Vagina (tissue), 2 donors: Measurements from ENCODE around the gene TMEM222. TPM values are rescaled to one million over a fixed set of nuclear protein-coding genes. Genes with fewer than 3 reads are reported as not detected.

Source experiments
- DNase-seq, 2 donors: peaks; one replicate each; pipeline ENCODE4 v3.0.0-alpha.2; 2017; ENCODE audit errors: extremely low spot score in 2 of 2
- H3K27ac ChIP-seq: fragments of 200-600 bp; sonication (generic); one replicate; pipeline ENCODE4 v1.5.1; 2019
- H3K27me3 ChIP-seq: fragments of 200-600 bp; sonication (generic); one replicate; pipeline ENCODE4 v1.5.1; 2019
- H3K36me3 ChIP-seq, 2 donors: fragments of 200-600 bp; sonication (generic); one replicate each; pipeline ENCODE4 v1.5.1; 2017 to 2019
- H3K4me1 ChIP-seq: fragments of 200-600 bp; sonication (generic); one replicate; pipeline ENCODE4 v1.5.1; 2019
- H3K4me3 ChIP-seq, 2 donors: fragments of 200-600 bp; sonication (generic); 1 replicate in 1 of 2; 2 replicates in 1 of 2; pipeline ENCODE4 v1.5.1; 2016 to 2019
- H3K9me3 ChIP-seq: fragments of 200-600 bp; sonication (generic); one replicate; pipeline ENCODE4 v1.5.1; 2019
- POLR2A ChIP-seq, 2 donors: fragments of 450-650 bp; IDR thresholded peaks; one replicate each; pipeline ENCODE4 v1.6.1; 2017; ENCODE audit warnings: antibody characterized with exemption in 2 of 2, mild to moderate bottlenecking in 2 of 2, moderate library complexity in 2 of 2
- POLR2AphosphoS5 ChIP-seq, 2 donors: sonication (generic); formaldehyde crosslinking; IDR thresholded peaks; one replicate each; pipeline ENCODE4 v1.9.0; 2017; ENCODE audit warnings: antibody characterized with exemption in 2 of 2, mild to moderate bottlenecking in 2 of 2, low read depth in 1 of 2; ENCODE audit not compliant: insufficient read depth in 1 of 2
- intact Hi-C: fragments of 100-400 bp; cut with DNase I; formaldehyde crosslinking; loops from one replicate; pipeline ENCODE4 v1.15.1; 2023
- total RNA-seq: library from RNA; depleted of rRNA; stranded (reverse); fragments of >200 nt; gene quantifications from one replicate; pipeline ENCODE4 v1.2.3, GENCODE V29; 2016
- TF ChIP-seq, protein P1 (sequence below), 3 experiments: fragments of 450-650 bp in 2 of 3; fragments of 200-600 bp in 1 of 3; sonication (generic) in 1 of 3; IDR thresholded peaks; one replicate each; pipeline ENCODE4 v1.5.1; 2017 to 2019; ENCODE audit warnings: antibody characterized with exemption in 3 of 3, mild to moderate bottlenecking in 2 of 3, moderate library complexity in 2 of 3

Gene TMEM222
- total RNA-seq, 1 donor from 2014 or later, result 30.7 TPM

DNA sequence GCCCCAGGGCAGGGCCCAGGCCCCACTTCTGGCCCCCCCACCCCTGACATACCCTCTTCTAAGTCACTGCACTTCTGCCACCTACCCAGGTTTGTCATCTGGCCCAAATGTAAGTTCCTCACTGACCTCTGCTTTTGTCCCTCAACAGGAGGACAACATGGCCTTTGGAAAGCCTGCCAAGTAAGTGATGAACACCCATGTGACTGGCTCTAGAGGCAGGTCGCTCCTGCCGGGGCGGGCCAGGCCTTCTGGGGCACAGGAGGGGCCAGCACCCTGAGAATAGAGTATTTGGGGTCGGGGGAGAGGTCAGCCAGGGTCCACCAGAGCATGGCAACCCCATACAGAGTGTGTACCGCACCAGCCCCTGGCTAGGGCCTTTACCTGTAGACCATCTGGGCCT lies 10.0 kb downstream of the TMEM222 start:
- intact Hi-C loops, result no loop called here
- H3K9me3 ChIP-seq, result no peaks in the 10 kb centered on the region
- DNase-seq, result no peak
- TF ChIP-seq POLR2A (IDR thresholded peaks at IDR 0.05), result no peak
- TF ChIP-seq, protein P1, sequence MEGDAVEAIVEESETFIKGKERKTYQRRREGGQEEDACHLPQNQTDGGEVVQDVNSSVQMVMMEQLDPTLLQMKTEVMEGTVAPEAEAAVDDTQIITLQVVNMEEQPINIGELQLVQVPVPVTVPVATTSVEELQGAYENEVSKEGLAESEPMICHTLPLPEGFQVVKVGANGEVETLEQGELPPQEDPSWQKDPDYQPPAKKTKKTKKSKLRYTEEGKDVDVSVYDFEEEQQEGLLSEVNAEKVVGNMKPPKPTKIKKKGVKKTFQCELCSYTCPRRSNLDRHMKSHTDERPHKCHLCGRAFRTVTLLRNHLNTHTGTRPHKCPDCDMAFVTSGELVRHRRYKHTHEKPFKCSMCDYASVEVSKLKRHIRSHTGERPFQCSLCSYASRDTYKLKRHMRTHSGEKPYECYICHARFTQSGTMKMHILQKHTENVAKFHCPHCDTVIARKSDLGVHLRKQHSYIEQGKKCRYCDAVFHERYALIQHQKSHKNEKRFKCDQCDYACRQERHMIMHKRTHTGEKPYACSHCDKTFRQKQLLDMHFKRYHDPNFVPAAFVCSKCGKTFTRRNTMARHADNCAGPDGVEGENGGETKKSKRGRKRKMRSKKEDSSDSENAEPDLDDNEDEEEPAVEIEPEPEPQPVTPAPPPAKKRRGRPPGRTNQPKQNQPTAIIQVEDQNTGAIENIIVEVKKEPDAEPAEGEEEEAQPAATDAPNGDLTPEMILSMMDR (IDR thresholded peaks at IDR 0.05), result no peak
- no peak for TF ChIP-seq POLR2AphosphoS5 (IDR thresholded peaks at IDR 0.05; ENCODE audit: insufficient read depth in 1 of 2, low read depth in 1 of 2)
- peaks cover 10% of the 10 kb centered on the region for H3K4me1 ChIP-seq
- no peak overlapping the region for H3K4me3 ChIP-seq
- peaks cover 0 to 56% of the 10 kb centered on the region in 2 donors for H3K36me3 ChIP-seq
- no peaks in the 10 kb centered on the region for H3K27me3 ChIP-seq
- no peak overlapping the region for H3K27ac ChIP-seq

DNA sequence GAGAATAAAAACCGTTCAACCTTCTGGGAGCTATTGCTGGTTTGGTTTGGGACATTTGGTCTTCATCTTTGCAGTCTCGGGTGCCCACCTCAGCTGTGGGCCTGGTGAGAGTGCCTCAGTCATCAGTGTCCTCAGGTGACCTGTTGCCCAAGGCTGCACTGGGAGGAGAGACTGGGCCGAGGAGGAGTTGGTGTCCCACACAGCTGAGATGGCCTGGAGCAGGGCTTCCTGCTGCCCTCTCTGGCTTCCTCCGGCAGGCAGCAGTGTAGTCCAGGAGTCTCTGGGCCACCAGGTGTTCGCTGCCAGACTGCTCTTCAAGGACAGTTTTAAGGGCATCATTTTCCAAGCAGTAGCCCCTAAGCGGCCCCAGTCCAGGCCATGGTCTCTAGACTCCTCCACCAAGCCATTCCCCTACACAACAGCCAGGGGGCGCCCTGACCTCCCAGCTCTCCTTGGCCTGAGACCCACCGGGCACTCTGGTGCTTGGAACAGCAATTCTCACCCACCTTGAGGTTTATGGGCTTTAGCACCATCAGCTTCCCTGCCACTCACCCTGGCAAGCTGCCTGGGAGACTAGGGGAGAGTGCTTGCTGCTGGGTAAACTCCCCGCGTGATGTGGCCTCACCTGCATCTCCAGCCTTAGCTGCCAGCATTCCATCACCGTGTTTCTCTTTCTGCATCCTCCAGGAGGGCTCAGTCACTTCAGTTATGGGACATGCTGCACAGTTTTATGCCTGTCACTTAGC lies 10.7 kb downstream of the TMEM222 start:
- H3K4me3 ChIP-seq, result no peak overlapping the region
- TF ChIP-seq, protein P1 (IDR thresholded peaks at IDR 0.05), result peak; percentile 68 to 76 (median 73)
- TF ChIP-seq POLR2A (IDR thresholded peaks at IDR 0.05) (no peak), POLR2AphosphoS5 (IDR thresholded peaks at IDR 0.05; ENCODE audit: insufficient read depth in 1 of 2, low read depth in 1 of 2) (no peak)
- peaks cover 0 to 59% of the 10 kb centered on the region in 2 donors for H3K36me3 ChIP-seq
- DNase-seq, result no peak
- H3K27me3 ChIP-seq, result no peaks in the 10 kb centered on the region
- H3K4me1 ChIP-seq, result peaks cover 2% of the 10 kb centered on the region
- intact Hi-C loops, result no loop called here
- no peaks in the 10 kb centered on the region for H3K9me3 ChIP-seq
- no peak overlapping the region for H3K27ac ChIP-seq

DNA sequence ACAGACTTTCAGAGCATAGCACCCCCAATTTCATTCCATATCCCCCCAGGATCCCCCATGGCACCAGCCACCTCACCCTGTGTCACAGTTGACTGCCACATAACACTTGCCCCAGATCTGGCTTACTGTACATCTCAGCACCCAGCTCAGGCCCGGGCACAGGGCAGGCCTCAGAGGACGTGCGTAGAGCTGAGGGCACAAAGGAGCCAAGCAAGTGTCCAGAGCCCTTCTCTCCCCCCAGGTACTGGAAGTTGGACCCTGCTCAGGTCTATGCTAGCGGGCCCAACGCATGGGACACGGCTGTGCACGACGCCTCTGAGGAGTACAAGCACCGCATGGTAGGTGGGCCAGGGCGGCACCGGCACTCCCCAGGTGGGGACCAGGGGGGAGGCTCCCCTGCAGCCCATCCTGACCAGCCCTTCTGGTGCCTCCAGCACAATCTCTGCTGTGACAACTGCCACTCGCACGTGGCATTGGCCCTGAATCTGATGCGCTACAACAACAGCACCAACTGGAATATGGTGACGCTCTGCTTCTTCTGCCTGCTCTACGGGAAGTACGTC lies 11.8 kb downstream of the TMEM222 start:
- no peak for DNase-seq
- H3K9me3 ChIP-seq, result no peaks in the 10 kb centered on the region
- no peak overlapping the region for H3K4me3 ChIP-seq
- intact Hi-C loops, result no loop called here
- H3K27me3 ChIP-seq, result no peaks in the 10 kb centered on the region
- H3K4me1 ChIP-seq, result no peaks in the 10 kb centered on the region
- H3K36me3 ChIP-seq, result peaks cover 0 to 51% of the 10 kb centered on the region in 2 donors
- H3K27ac ChIP-seq, result no peak overlapping the region
- no peak for TF ChIP-seq POLR2AphosphoS5 (IDR thresholded peaks at IDR 0.05; ENCODE audit: insufficient read depth in 1 of 2, low read depth in 1 of 2)
- TF ChIP-seq, protein P1 (IDR thresholded peaks at IDR 0.05), result no peak
- TF ChIP-seq POLR2A (IDR thresholded peaks at IDR 0.05), result no peak

DNA sequence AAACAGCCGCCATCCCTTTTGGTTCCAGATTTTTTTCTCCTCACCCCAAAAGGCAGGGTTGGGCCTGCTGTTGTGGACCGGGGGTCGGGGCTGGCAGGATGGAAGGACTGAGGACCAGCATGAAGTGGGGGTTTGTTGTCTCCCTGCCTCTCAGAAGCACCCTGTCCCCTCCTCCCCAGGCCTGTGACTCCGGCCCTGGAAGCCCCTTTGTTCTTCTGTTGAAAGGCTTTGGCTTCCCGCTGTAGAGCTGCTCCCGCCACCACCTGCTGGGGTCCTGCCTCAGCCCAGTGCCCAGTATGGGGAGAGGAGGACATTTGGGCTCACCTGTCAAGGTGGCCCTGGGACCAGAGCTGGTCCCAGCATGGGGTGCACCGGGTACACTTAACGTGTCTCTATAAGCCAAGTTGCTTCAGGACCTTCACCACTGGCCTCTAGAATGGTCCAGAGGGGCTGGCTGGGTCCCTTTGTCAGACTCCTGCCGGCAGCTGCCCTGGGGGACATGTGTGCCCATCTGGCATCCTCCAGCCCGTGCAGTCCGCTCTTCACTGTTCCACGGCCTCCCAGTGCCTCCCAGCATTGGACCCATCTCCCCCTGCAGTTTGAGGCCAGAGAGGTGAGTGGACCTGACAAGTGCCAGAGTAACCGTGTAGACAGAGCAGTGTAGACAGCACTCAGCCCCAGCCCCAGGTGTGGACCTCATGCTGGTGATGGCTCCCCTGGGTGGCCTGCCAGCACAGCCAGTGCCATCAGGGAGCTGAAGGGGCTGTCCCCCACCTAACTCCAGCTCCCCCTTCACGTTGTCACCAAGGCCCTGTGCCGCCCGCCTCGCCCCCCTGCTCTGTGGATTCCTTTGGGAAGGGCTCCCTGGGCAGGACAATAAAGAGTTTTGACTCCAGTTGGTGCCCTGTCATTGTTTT lies 13.8 kb downstream of the TMEM222 start:
- no peak overlapping the region for H3K4me3 ChIP-seq
- H3K36me3 ChIP-seq, result peaks cover 0 to 51% of the 10 kb centered on the region in 2 donors
- H3K27me3 ChIP-seq, result no peaks in the 10 kb centered on the region
- H3K9me3 ChIP-seq, result no peaks in the 10 kb centered on the region
- no peak overlapping the region for H3K27ac ChIP-seq
- no peak for DNase-seq
- intact Hi-C loops, result no loop called here
- no peak for TF ChIP-seq POLR2AphosphoS5 (IDR thresholded peaks at IDR 0.05; ENCODE audit: insufficient read depth in 1 of 2, low read depth in 1 of 2)
- no peak for TF ChIP-seq POLR2A (IDR thresholded peaks at IDR 0.05)
- TF ChIP-seq, protein P1 (IDR thresholded peaks at IDR 0.05), result no peak
- H3K4me1 ChIP-seq, result peaks cover 2% of the 10 kb centered on the region
